SHP77 treated with DMSO at 0.1 percent for 48 hours (cell line): ENCODE measurements around the gene PLXNB3.
A peak's percentile ranks its signal among the peaks of the same experiment; 100 is the strongest.
"Not testable (repeated sequence)": the region's sequence is repeated elsewhere in the genome, so short reads cannot be mapped to it uniquely, and the experiment has no call there.

Experiments used
- DNase-seq: peaks from one replicate; lab custom pipeline; 2025; lab: John Stamatoyannopoulos, UW

Gene PLXNB3

DNA sequence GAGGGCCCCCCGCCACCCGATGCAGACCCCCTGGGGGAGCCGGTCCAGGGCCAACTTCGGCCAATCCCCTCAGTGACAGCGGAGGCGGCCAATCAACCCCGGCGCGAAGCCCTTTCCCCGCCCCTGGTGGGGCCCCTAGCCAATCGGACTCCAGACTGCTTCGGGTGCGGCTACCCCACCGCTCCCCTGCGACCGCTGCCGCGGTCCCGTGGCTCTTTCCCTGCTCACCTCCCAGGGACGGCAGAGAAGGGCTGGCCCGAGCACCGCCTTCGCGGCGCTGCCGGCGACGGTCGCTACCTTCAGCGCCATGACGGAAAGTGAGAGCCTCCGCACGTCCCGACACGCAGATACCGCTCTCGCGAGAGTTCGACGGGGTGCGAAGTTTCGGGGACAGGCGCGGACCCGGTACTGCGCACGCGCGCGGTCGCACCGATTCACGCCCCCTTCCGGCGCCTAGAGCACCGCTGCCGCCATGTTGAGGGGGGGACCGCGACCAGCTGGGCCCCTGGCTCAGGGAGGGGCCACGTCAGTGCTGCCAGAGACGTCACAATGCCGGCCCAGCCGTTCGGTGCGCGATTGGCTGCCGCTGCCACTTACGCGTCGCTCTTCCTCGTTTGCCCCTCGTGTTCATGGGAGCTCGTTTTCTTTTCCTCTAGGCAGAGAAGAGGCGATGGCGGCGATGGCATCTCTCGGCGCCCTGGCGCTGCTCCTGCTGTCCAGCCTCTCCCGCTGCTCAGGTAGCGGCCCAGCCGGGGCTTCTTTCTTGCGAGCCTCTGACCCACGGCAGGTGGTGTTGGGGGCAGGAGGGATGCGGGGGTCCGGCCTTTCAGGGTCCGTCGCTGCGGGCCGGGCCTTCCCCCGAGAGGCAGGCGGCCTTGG, 30.2 kb downstream of the PLXNB3 start, which contains the start of the genes IDH3G and SSR4:
IDH3G (minus strand) TSS at position 358 of the 879 bp plus-strand sequence; CDS start at position 309, 49 bp downstream.
SSR4 (plus strand) TSS at position 651 of the 879 bp plus-strand sequence; CDS start at position 671, 20 bp downstream.
- DNase-seq: peak; percentile 71

DNA sequence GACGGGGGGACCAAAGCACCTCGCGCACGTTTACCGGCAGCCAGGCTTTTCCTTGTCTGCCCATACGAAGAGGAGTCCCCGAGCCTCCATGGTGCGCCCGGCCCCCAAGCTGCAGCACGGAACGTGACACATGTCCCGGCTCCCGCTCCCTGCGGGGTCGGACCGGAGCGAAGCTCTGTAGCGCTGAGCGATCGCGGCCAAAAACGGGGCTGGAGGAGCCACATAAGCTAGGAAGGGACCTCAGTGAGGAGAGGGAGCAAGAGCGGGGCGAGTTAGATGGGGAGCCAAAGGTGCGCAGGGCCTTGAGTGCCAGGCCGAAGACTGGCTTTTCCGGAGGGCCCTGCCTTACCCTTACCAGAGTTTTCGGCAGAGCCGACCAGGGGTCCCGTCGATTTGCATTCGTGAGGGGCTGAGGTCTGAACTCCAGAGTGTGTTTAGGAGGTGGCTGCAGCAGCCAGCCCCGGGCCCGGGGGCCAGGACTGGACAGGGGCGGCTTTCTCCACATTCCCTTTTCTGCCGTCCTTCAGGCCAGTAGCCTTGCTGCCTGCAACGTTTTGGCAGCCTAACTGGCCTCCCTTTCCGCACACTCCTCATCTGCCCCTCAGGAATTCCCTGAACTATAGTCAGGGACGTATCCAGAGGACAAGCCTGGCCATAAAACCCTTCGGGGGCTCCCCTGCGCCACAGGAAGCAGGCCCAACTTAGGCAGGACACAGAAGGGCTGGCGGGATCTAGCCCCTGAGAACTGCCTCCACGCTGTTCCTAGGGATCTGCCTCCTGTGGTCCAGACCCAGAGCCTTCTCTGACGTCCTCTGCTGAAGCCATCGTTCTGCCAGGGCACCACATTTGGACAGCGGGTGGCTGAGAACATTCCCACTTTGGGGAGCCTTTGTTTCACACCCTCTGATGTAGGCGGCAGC, 31.1 kb downstream of the PLXNB3 start:
- no peak for DNase-seq

DNA sequence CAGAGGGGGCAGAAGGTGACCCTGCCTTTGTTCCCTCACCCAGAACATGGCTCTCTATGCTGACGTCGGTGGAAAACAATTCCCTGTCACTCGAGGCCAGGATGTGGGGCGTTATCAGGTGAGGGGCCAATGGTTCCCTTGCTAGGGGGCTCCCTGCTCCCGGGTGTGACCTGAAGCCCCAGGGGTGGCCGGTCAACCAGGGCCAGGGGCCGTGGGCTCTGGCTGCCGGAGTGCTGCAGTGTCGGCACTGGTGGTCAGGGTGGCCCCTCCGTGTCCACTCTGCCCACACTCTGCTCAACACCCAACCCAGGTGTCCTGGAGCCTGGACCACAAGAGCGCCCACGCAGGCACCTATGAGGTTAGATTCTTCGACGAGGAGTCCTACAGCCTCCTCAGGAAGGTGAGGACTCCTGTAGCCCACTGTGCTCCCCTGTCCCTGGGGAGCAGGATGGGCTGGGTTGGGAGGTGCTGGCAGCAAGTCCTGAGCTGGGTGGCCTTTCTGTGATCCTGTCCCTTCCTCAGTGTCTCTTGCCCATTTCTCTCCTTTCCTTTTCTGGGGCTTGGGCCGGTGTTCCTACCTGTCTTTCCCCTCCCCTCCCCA, 33.5 kb downstream of the PLXNB3 start:
- no peak for DNase-seq

DNA sequence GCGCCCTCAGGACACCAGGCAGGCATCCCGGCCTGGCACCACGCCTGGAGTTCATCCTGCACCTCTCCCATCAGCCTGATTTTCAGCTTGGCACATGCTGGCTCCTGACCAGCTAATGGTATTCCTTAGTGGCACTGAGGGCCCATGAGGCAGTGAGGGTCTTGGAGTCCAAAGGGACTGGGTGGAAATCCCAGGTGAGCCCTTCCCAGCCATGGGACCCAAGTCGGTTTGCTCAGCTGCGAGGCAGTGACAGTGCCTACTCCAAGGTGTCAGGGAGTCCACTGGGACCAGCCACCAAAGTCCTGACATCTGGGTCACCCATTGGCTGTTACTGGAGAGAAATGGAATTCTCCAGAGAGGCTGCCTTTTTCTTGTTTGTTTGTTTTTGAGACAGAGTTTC, 35.3 kb downstream of the PLXNB3 start:
- DNase-seq: no peak

DNA sequence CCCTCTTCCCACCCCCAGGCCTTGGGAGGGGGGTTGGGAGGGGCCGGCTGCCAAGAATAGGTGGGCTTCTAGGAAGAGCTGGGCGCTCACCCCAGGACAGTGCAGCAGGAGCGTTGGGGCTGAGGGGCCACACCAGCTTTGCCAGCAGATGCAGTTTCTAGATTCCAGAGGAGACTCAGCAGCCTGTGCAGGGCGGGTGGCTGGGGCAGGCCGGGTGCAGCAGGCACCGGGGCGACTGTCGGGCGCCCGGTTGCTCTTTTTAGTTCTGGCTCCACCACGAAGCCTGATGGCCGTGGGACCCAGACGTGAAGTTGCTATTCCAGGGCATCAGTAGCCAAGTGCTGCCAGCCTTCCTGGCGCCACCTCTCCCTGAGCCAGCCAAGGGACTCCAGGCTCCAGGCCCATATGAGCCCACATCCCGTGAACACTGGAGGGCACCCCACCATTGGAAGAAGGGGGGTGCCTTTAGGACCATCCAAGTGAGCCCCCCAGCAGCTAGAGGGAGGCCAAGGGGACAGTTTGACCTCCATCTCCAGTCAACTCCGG, 36.2 kb downstream of the PLXNB3 start:
- DNase-seq: no peak

DNA sequence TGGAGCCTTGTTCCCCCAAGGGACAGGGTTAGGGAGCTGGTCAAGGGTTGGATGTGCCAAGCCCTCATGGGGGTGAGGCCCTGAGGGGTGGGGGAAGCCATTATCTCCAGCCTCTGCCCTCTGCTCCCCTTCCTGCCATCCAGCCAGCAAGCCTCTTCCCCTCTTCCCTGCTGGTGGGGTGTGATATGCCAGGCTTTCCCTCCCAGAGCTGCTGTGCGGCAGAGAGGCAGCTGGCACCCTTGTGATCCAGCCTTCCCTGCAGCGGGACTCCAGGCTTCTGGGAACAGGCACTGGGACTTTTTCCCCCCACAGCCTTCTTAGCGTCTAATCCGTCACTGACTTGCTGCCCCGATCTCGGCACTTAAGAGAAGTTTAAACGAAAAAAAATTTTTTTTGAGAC, 36.7 kb downstream of the PLXNB3 start:
- no peak for DNase-seq

DNA sequence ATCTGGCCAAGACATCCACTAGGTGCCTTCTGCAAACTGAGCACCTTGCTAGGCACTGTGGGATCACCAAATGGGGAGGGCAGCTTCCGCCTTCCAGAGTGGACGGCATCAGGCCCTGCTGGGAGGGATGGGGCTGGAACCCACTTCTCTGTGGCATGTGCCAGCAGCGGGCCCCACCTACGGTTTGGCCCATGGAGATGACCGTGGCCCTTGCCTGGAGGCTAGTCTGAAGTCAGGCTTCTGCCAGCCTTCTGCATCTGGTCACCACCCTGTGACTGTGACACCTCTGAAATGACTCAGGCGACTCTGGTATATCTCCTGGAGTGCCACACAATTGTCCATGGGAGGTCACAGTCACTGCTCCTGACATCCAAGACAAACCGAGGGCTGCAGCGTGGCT, 37.6 kb downstream of the PLXNB3 start:
- no peak for DNase-seq

DNA sequence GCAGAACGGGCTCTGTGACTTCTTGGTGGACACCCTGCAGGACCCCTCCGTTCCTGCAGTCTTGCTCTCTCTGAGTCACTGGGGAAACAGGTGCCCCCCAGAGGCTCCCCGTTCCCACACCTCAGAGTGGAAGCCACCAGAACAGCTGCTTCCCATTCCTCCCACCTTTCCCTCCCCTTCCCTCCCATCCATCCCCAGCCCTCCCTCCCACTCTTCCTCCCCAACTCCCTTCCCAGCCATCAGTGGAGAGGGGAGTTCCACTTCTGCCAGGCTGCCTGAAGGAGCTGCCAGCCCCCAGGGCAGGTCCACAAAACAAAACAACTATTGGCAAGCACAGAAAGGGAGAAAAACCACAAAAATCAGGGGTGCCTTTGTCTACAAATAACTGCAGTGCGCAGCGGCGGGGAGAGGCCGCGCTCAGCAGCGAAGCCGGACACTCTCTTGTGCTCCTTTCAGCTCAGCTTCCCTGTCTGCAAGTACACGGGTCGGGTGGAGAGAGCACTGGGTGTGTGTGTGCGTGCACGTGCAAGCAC, 38.5 kb downstream of the PLXNB3 start:
- no peak for DNase-seq

DNA sequence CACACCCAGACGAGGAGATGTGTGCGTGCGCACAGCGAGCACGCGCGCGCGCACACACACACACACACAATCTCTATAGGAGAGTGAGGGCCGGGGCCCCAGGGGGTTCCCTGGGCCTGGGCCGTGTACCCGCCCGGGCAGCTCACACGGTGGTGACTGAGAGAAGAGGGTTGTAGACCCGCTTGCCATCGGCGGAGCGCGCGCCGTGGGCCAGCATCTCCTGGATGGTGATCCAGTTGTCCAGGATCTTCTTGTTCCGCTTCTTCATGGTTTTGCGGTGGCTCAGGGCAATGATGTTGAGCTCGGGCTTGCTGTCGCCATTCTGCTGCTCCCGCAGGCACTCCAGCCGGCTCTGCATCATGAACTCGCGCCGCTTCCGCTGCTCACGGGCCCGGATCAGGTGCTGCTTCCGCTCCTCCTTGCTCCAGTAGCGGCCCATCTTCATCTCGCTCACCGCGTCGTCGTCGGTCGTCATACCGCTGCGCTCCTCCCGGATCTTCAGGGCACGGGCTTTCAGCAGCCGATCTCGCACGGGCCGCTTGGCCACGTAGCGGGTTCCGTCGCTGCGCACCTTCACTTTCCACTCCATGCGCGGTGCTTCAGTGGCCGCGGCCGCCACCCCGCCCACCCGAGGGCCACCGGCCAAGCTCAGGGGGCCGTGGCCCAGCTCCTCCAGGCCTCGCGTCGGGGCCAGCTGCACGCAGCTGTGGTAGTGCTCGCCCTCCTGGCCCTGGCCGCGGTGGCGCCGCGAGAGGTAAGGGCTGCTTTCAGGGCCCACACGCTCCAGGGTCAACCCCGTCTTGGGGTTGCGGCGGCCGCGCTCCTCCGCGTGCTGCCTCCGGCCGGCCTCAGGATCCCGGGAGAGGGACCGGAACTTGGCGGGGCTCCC, 39.4 kb downstream of the PLXNB3 start:
- DNase-seq: no peak

DNA sequence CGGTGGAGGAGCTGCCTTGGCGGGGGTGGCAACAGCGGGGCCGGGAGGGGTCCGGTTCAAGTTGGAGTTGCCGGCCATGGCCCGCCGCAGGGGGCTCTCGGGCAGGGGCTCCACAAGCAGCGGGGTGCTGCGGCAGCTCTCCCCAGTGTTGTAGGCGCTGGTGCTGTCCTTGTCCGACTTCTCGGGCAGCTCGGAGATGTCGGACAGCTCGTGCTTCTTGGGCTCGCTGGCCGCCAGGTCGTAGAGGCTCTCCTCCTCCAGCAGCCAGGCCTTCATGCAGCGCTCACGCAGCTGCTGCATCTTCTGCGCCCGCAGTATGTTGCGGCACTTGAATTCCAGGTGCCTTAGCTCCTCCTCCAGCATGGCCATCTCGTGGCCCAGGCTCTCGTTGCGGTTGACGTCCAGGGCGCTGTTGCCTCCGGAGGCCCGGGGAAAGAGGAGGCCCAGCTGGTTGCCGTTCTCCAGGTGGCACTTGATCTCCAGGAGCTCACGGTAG, 40.1 kb downstream of the PLXNB3 start:
- no peak for DNase-seq

DNA sequence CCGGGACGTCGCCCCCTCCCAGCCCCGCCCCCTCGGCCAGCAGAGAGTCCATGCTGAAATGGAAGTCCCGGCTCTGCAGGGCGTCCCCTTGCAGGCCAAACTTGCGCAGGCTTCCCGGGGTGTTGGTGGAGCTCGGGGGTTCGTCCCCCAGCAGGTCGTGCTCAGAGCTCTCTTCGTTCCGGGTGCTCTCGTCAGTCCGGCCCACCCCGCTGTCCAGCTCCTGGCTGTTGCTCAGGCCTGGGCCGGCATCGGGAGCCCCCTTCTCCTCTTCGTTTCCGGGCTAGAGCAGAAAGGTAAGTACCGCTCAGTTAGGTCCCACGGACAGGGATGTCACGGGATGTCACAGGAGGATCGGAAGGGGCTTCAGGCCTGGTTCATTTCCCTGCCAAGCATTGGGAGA, 40.6 kb downstream of the PLXNB3 start:
- DNase-seq: no peak

DNA sequence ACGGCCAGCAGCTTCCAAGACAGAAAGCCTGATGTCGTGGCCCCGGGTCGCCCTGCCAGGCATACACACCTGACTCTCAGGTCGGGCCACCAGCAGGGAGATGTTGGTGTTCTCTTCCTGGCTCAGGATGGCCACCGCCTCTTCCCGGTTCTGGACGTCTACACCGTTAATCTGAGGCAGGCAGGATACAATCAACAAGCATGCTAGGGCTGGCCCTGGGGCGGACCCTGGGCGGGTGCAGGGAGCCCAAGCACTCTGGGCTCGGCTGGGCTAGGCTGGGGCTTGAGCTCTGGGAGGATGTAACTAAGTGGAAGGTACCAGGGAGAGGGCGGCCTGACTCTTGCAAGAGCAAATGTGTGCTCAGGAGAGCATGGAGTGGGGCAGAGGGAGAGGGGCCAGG, 41.4 kb downstream of the PLXNB3 start:
- DNase-seq: no peak

DNA sequence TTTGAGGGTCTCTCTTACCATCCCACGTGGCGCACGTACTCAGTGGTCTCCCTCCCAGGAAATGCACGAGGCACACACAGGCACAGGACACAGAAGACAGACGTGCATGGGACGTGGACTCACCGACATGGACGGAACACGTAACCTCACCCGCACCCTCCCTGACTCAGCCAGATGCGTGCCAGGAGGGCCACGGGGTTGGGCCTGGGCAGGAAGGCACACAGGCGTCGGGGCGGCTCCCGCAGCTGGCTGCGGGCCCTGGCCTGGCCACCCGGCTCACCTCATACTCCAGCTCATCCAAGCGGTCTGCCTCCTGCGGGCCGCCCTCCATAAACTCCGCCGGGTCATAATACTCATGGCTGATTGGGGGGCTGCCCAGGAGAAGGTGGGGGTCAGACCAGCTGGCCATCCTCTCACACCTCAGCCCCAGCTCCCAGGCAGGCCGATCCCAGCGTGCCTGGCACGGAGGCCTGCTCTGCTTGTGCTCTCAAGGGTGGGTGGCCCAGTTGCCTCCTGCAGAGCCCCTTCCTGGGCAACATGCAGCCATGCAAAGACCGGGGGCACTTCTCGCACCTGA, 43.0 kb downstream of the PLXNB3 start:
- DNase-seq: no peak

DNA sequence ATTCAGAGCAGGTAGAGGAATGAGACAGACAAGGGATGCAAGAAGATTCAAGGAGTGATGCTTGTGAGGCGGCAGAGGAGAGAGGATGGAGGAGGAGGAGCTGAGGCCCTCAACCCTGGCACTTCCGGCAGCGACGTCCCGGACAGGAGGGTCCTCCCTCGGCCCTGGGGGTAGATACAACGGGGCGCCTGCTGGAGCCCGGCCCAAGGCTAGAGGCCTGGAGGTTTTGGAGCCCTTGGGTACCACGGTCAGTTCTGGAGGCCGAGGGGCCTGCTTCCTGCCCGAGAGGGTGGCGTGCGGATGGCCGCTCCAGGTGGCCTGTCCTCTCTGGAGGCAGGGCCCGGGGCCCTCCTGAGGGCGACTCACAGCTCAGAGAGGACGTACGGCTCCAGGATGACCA, 43.9 kb downstream of the PLXNB3 start:
- no peak for DNase-seq

DNA sequence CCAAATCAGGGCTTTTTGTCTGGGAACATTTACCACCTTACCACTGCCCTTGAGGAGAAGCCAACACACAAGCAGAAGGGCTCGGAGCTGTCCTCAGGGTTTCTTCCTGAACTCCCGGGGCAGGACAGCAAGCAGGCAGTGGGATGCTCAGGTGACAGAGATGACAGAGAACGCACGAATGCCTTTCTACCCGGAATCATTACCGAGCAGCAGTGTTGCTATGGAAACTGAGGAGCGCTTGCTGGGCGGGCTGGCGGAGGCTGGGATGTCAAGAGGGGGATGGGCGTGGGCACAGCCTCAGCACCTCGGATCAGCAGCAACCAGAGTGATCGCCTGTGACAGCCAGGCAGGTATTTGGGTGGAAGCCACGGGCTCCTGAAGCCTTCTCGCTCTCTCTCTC, 48.2 kb downstream of the PLXNB3 start:
- DNase-seq: no peak

DNA sequence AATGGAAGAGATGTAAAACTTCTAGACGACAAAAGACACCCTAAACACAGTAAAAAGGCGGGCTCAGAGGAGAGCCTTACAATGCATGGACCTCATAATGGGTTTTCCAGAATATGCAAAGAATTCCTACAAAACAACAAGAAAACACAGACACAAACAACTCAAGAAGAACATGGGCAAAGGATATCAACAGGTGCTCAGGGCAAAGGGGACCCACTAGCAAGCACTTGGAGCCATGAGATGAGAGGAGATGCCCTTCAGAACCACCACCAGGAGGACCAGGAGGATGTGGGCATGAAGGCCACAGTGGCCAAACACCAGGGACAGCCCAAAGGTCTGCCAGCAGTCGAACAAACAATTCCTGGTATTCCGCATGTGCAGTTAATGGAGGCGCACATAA, 49.1 kb downstream of the PLXNB3 start:
- DNase-seq: no peak

DNA sequence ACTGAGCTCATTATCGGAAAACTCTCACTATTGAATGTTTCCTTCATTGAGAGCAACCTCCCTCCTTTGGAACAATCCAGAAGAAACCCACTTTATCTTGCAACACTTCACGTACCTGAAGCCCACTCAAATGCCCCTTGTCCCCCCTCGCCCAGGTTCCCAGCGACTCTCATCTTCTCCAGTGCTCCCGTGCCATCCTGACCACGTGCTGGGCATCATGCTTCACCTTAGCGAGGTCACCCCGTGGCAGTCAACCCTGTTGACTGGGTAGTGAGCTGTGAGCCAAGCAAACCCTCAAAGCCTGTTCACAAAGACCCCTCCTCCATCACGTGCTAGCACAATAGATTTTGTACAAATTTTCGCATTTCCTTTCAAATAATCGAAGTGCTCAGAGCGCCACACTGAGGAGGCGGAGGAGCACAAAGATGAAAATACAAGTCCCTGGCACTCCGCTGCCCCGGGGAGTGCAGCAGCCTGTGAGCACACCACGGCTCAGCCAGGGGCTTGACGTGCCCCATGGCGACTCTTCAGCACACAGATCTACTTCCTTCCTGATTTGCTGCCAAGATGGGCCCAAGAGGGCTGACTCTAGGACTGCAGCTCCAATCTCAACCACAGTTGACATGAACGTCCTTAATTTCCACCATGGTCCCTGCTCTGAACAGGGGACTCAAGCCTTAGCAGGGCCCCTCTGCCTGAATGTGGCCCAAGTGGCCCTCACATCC, 50.7 kb downstream of the PLXNB3 start:
- DNase-seq: no peak

DNA sequence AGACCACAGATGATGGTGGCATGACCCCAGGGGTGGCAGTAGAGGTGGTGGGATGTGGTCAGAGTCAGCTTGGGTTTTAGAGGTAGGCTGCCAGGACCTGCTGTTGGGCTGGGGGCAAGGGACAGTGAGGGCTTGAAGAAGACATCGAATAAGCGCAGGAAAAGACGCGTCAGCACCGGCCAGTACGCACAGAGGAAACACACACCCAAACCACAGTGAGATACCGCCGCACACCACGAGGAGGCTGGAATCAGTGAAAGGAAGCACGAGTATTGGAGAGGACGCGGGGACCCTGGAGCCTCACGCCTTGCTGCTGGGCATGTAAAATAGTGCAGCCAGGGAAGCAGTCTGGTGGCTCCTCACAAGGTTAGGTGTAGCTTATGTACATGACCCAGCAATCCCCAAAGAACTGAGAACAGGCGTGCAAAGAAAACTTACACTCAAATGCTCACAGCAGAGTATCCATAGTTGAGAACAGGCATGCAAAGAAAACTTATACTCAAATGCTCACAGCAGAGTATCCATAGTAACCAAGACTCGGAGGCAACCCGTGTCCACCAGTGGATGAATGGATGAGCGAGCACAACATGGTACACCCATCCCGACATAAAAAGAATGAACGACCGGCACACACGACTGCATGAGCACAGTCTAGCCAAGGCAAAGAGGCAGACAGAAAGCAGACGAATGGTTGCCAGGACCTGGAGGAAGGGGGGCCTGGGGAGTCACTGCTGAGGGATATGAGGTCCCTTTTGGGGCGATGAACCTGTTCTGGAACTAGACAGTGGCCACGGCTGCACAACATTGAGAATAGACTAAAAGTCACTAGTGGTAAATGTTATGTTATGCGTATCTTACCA, 53.0 kb downstream of the PLXNB3 start:
- no peak for DNase-seq

DNA sequence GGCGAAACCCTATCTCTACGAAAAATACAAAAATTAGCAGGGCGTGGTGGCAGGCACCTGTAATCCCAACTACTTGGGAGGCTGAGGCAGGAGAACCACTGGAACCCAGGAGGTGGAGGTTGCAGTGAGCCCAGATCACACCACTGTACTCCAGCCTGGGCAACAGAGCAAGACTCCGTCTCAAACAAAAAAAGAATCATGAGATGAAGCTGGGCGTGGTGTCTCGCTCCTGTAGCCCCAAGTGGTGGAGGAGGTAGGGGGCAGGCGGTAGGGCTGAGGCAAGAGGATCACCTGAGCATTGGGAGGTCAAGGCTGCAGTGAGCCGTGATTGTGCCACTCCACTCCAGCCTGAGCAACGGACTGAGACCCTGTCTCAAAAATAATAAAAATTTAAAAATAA, 54.0 kb downstream of the PLXNB3 start:
- DNase-seq: not testable (repeated sequence)
